ENCODE data around the gene GLI3.

- TF ChIP-seq, protein P1, sequence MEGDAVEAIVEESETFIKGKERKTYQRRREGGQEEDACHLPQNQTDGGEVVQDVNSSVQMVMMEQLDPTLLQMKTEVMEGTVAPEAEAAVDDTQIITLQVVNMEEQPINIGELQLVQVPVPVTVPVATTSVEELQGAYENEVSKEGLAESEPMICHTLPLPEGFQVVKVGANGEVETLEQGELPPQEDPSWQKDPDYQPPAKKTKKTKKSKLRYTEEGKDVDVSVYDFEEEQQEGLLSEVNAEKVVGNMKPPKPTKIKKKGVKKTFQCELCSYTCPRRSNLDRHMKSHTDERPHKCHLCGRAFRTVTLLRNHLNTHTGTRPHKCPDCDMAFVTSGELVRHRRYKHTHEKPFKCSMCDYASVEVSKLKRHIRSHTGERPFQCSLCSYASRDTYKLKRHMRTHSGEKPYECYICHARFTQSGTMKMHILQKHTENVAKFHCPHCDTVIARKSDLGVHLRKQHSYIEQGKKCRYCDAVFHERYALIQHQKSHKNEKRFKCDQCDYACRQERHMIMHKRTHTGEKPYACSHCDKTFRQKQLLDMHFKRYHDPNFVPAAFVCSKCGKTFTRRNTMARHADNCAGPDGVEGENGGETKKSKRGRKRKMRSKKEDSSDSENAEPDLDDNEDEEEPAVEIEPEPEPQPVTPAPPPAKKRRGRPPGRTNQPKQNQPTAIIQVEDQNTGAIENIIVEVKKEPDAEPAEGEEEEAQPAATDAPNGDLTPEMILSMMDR (IDR thresholded peaks at IDR 0.05), result no peak
- no peak for TF ChIP-seq POLR2A (IDR thresholded peaks at IDR 0.05)
Measured at GRCh38 chr7:42180806-42181205, 56.2 kb downstream of the GLI3 start.
